OCI-LY3 (cell line): Measurements from ENCODE around the gene OR5T1.

Experiments used
- H2AFZ ChIP-seq: fragments of 200-600, 300-600 bp; shearing (Covaris generic); 2 replicates; pipeline ENCODE4 v1.6.0; 2014; ENCODE audit warnings: antibody characterized with exemption, low read depth, low read length
- H3K27ac ChIP-seq: fragments of 200-600, 300-600 bp; sonication (generic); 2 replicates; pipeline ENCODE4 v1.5.1; 2014; ENCODE audit warnings: mild to moderate bottlenecking, low read length, moderate library complexity, mixed read lengths
- H3K27me3 ChIP-seq: fragments of 200-600, 300-600 bp; sonication (generic); 2 replicates; pipeline ENCODE4 v1.6.1; 2014; ENCODE audit warnings: low read depth, low read length, mixed read lengths
- H3K36me3 ChIP-seq: fragments of 200-600, 300-600 bp; sonication (generic); replicated peaks from 2 replicates; pipeline ENCODE3; 2014; ENCODE audit warnings: low read depth, low read length, mixed read lengths
- H3K4me1 ChIP-seq: fragments of 300-600, 200-600 bp; sonication (generic); 2 replicates; pipeline ENCODE4 v1.6.1; 2014; ENCODE audit warnings: low read length, mixed read lengths
- H3K4me2 ChIP-seq: fragments of 200-600, 300-600 bp; sonication (generic); 2 replicates; pipeline ENCODE4 v1.6.1; 2014; ENCODE audit warnings: low read length, mixed read lengths
- H3K4me3 ChIP-seq: fragments of 300-600, 200-600 bp; sonication (generic); 2 replicates; pipeline ENCODE4 v1.5.1; 2014; ENCODE audit warnings: antibody characterized with exemption, mild to moderate bottlenecking, low read length, moderate library complexity
- H3K79me2 ChIP-seq: fragments of 300-600, 200-600 bp; shearing (Covaris generic); 2 replicates; pipeline ENCODE4 v1.6.1; 2014; ENCODE audit warnings: mild to moderate bottlenecking, low read length, mixed read lengths
- H3K9ac ChIP-seq: fragments of 300-600, 200-600 bp; shearing (Covaris generic); 2 replicates; pipeline ENCODE4 v1.6.0; 2014; ENCODE audit warnings: mild to moderate bottlenecking, low read length, moderate library complexity
- H3K9me3 ChIP-seq: fragments of 200-600, 300-600 bp; shearing (Covaris generic); 2 replicates; pipeline ENCODE4 v1.6.1; 2014; ENCODE audit warnings: low read length, mixed read lengths; ENCODE audit not compliant: insufficient read depth
- H4K20me1 ChIP-seq: fragments of 200-600, 300-600 bp; sonication (generic); 2 replicates; pipeline ENCODE4 v1.6.1; 2016; ENCODE audit warnings: low read length, mixed read lengths; ENCODE audit not compliant: insufficient read depth
- EZH2phosphoT487 ChIP-seq: fragments of 200-600 bp; shearing (Covaris generic); IDR thresholded peaks from 2 replicates; pipeline ENCODE4 v1.6.1; 2018; ENCODE audit warnings: antibody characterized with exemption, mixed run types, low read depth
- TF ChIP-seq, protein P1 (sequence below): fragments of 200-600, 300-600 bp; sonication (generic); IDR thresholded peaks from 2 replicates; pipeline ENCODE4 v1.5.1; 2014; ENCODE audit warnings: antibody characterized with exemption, low read length, low read depth

The OR5T1 gene

GRCh38 chr11:56273854-56274253 lies at the start of gene OR5T1:
Gene OR5T1, plus strand, starts transcription at chr11:56274154. Its CDS starts 1,485 bp downstream, at chr11:56275639.
- TF ChIP-seq, protein P1, sequence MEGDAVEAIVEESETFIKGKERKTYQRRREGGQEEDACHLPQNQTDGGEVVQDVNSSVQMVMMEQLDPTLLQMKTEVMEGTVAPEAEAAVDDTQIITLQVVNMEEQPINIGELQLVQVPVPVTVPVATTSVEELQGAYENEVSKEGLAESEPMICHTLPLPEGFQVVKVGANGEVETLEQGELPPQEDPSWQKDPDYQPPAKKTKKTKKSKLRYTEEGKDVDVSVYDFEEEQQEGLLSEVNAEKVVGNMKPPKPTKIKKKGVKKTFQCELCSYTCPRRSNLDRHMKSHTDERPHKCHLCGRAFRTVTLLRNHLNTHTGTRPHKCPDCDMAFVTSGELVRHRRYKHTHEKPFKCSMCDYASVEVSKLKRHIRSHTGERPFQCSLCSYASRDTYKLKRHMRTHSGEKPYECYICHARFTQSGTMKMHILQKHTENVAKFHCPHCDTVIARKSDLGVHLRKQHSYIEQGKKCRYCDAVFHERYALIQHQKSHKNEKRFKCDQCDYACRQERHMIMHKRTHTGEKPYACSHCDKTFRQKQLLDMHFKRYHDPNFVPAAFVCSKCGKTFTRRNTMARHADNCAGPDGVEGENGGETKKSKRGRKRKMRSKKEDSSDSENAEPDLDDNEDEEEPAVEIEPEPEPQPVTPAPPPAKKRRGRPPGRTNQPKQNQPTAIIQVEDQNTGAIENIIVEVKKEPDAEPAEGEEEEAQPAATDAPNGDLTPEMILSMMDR: no peak
- no peak for TF ChIP-seq EZH2phosphoT487
- no peaks in the 10 kb centered on the region for H3K27me3 ChIP-seq
- no peak within 1 kb of the TSS for H3K4me3 ChIP-seq

DNA sequence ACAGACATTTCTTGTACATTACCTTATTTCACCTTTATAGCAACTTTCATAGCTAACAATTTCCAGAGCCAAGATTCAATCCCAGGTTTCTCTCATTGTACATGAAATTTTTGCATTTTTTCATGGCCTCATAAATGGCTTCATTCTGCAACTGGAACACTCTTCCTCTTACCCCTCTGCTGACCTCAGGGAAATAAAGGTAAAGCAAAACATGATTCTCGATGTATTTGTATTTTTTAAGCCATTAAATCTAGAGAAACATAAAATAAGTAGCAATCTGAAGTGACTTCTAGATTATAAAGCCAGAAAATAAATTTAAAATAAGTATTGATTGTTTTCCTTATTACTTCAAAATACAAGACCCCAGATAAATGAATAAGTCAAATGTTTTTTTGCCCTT lies 39.8 kb upstream of the OR5T1 start, which contains the start of gene OR5T2:
Gene OR5T2 (minus strand): TSS at position 101 of the 400 bp plus-strand sequence. CDS start 1,193 bp downstream, outside the sequence.
- no peaks in the 10 kb centered on the region for H3K4me1 ChIP-seq
- TF ChIP-seq EZH2phosphoT487: no peak
- TF ChIP-seq, protein P1: no peak
- H3K27ac ChIP-seq: no peak within 1 kb of the TSS
- H3K9ac ChIP-seq: no peak within 1 kb of the TSS
- no peaks in the 10 kb centered on the region for H4K20me1 ChIP-seq
- H3K36me3 ChIP-seq: no peaks in the 10 kb centered on the region
- no peaks in the 10 kb centered on the region for H3K79me2 ChIP-seq
- H2AFZ ChIP-seq: no peak within 1 kb of the TSS
- no peaks in the 10 kb centered on the region for H3K27me3 ChIP-seq
- no peak within 1 kb of the TSS for H3K4me2 ChIP-seq
- no peak within 1 kb of the TSS for H3K4me3 ChIP-seq
- no peaks in the 10 kb centered on the region for H3K9me3 ChIP-seq

More at GRCh38 chr11:56273854-56274253, at the start of gene OR5T1:
- Histone ChIP-seq H4K20me1 (no peaks in the 10 kb centered on the region), H3K9ac (no peak within 1 kb of the TSS), H3K9me3 (no peaks in the 10 kb centered on the region), H3K4me1 (no peaks in the 10 kb centered on the region), H3K36me3 (no peaks in the 10 kb centered on the region), H3K79me2 (no peaks in the 10 kb centered on the region), H3K4me2 (no peak within 1 kb of the TSS), H3K27ac (no peak within 1 kb of the TSS), H2AFZ (no peak within 1 kb of the TSS)

DNA sequence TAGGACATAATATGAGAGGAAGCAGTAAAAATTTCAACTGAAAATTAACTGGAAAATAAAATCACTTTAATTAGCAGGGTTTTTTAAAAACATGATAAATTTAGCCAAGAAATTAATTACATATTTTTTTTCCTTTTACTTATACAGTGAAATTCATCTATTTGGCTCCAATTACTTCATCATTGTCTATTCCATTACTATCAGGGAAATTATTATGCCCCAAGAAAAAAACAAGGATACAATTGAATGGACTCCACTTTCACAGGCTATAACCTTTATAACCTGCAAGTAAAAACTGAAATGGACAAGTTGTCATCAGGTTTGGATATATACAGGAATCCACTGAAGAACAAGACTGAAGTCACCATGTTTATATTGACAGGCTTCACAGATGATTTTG lies 22.0 kb upstream of the OR5T1 start, which contains the start of gene OR5T3:
Gene OR5T3 (plus strand): TSS at position 301 of the 400 bp plus-strand sequence. CDS start 0 bp downstream, at position 301.
- H3K27me3 ChIP-seq: no peaks in the 10 kb centered on the region
- TF ChIP-seq, protein P1: no peak
- TF ChIP-seq EZH2phosphoT487: no peak
- no peak within 1 kb of the TSS for H3K4me2 ChIP-seq
- H3K36me3 ChIP-seq: no peaks in the 10 kb centered on the region
- H3K9me3 ChIP-seq: no peaks in the 10 kb centered on the region
- no peak within 1 kb of the TSS for H3K27ac ChIP-seq
- no peak within 1 kb of the TSS for H2AFZ ChIP-seq
- H3K9ac ChIP-seq: no peak within 1 kb of the TSS
- no peaks in the 10 kb centered on the region for H3K79me2 ChIP-seq
- no peak within 1 kb of the TSS for H3K4me3 ChIP-seq
- no peaks in the 10 kb centered on the region for H4K20me1 ChIP-seq
- 0 out of 2 replicates have a peak, but pooled peaks cover 5% of the 10 kb centered on the region for H3K4me1 ChIP-seq

DNA sequence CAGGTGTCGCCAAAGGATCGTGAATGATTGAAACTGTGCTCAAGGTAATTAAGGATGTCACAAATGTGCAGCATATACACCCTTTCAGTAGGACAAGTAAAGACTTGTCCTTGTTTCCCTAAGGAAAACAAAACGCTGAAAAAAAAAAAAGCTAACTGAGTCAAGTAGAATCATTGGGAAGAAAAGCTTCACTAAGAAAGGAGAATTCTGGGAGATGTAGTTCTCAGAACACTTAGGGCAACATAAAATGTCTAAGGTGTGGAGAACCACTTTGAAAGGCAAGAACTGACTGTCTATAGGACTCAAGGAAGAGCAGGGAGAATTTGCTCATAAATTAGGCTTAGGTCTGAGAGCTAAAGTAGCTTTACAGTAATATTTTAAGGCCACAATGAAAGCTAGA lies 2.9 kb upstream of the OR5T1 start:
- H2AFZ ChIP-seq: no peak overlapping the region
- H3K4me1 ChIP-seq: no peaks in the 10 kb centered on the region
- H3K27me3 ChIP-seq: no peaks in the 10 kb centered on the region
- H3K4me2 ChIP-seq: no peak overlapping the region
- no peaks in the 10 kb centered on the region for H3K36me3 ChIP-seq
- H3K27ac ChIP-seq: no peak overlapping the region
- TF ChIP-seq, protein P1: no peak
- TF ChIP-seq EZH2phosphoT487: no peak
- H4K20me1 ChIP-seq: no peaks in the 10 kb centered on the region
- no peak overlapping the region for H3K9ac ChIP-seq
- no peak overlapping the region for H3K4me3 ChIP-seq
- peaks cover 3% of the 10 kb centered on the region; the same call in 1 of the 2 replicates for H3K9me3 ChIP-seq
- no peaks in the 10 kb centered on the region for H3K79me2 ChIP-seq
